GM23248 (cell line): ENCODE measurements around the gene MAP7D2.
"Not testable (repeated sequence)": the region's sequence is repeated elsewhere in the genome, so short reads cannot be mapped to it uniquely, and the experiment has no call there.

Experiments
- EZH2 ChIP-seq: fragments of 200-600 bp; sonication (generic); IDR thresholded peaks from 2 replicates; pipeline ENCODE4 v1.6.1; 2018; ENCODE audit warnings: antibody characterized with exemption, mild to moderate bottlenecking; ENCODE audit not compliant: insufficient read depth, poor library complexity, severe bottlenecking
- EZH2phosphoT487 ChIP-seq: fragments of 200-600 bp; sonication (generic); IDR thresholded peaks from 2 replicates; pipeline ENCODE4 v1.6.1; 2018; ENCODE audit warnings: antibody characterized with exemption, moderate library complexity, mild to moderate bottlenecking, low read depth; ENCODE audit not compliant: insufficient read depth

DNA sequence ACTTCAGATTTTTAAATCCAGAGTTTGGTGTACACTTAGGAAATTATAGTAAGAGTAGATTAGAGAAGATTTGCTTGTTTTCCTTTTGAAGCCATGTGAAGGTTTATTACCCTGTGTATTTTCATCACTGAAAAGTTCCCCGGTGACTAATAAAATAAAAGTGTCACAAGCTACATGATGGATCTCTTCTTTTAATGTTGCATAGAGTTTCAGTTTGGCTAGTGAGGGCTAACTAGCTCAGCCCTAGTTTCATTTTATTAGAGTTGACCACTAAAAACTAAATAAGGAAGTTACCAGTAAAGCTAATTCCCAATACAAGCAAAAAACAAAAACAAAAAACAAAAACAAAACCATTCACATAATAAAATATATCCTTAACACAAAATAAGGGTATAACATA is 10.1 kb upstream of the MAP7D2 start:
- not testable (repeated sequence) for TF ChIP-seq EZH2phosphoT487, EZH2
